ENCODE measurements around the gene TRMT61A. TPM values are rescaled to one million over a fixed set of nuclear protein-coding genes. Genes with fewer than 3 reads are reported as not detected.

Gene TRMT61A
- total RNA-seq, 6 experiments from 2014 or later = 12.0 to 14.9 (median 13.4) TPM

DNA sequence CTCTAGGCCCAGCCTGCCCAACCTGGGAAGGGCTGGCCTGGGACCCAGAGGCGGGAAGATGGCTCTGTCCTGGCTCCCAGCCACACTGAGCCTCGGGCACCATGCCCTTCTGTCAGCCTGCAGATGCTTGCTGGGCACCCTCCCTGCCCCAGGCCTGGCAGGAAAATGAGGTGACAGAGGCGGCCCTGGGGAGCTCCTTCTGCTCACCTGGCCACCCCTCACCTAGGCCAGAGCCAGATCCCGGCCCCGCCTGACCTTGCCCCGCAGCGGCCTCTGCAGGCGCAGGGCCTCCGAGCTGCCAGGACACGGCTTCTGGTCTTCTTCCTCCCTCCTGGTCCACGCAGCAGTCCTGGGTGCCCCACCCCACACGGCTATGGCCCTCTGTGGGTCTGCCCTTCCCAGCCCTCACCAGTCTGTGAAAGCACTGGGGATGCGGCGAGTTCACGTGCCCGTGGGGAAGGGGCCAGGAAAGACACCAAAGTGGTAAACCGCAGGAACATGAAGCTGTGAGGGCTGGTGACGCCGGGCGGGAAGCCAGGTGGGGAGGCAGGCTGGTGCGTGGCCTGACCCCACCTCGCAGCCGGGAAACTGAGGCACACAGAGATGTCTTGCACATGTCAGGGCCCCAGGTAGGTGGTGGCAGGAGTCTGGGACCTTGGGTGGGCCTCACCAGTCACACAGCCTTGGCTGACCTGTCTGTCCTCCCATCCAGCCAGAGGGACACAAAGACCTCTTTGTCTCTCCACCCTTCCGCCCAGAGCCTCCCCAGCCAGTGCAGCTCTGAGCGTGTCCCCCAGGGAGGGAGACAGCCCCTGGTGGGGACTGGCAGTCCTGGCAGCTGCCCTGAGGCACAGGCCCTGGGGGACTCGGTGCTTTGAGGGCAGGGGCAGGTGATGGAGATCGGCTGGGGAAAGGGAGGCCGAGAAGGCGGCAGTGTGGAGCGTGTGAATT lies 20.6 kb downstream of the TRMT61A start:
- DNase-seq = no peak
- H3K27me3 Mint-ChIP-seq (ENCODE audit: insufficient read depth) = peaks cover 2% of the 10 kb centered on the region; the same call in 1 of the 2 replicates
- TF ChIP-seq, protein P1, sequence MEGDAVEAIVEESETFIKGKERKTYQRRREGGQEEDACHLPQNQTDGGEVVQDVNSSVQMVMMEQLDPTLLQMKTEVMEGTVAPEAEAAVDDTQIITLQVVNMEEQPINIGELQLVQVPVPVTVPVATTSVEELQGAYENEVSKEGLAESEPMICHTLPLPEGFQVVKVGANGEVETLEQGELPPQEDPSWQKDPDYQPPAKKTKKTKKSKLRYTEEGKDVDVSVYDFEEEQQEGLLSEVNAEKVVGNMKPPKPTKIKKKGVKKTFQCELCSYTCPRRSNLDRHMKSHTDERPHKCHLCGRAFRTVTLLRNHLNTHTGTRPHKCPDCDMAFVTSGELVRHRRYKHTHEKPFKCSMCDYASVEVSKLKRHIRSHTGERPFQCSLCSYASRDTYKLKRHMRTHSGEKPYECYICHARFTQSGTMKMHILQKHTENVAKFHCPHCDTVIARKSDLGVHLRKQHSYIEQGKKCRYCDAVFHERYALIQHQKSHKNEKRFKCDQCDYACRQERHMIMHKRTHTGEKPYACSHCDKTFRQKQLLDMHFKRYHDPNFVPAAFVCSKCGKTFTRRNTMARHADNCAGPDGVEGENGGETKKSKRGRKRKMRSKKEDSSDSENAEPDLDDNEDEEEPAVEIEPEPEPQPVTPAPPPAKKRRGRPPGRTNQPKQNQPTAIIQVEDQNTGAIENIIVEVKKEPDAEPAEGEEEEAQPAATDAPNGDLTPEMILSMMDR (IDR thresholded peaks at IDR 0.05) = no peak
- H3K4me1 Mint-ChIP-seq (ENCODE audit: low read depth) = peaks cover 16% of the 10 kb centered on the region
- H3K36me3 Mint-ChIP-seq (ENCODE audit: low read depth) = no peaks in the 10 kb centered on the region
- H3K9me3 Mint-ChIP-seq = no peaks in the 10 kb centered on the region
- H3K27ac Mint-ChIP-seq = no peak overlapping the region
- H3K4me3 Mint-ChIP-seq = no peak overlapping the region

DNA sequence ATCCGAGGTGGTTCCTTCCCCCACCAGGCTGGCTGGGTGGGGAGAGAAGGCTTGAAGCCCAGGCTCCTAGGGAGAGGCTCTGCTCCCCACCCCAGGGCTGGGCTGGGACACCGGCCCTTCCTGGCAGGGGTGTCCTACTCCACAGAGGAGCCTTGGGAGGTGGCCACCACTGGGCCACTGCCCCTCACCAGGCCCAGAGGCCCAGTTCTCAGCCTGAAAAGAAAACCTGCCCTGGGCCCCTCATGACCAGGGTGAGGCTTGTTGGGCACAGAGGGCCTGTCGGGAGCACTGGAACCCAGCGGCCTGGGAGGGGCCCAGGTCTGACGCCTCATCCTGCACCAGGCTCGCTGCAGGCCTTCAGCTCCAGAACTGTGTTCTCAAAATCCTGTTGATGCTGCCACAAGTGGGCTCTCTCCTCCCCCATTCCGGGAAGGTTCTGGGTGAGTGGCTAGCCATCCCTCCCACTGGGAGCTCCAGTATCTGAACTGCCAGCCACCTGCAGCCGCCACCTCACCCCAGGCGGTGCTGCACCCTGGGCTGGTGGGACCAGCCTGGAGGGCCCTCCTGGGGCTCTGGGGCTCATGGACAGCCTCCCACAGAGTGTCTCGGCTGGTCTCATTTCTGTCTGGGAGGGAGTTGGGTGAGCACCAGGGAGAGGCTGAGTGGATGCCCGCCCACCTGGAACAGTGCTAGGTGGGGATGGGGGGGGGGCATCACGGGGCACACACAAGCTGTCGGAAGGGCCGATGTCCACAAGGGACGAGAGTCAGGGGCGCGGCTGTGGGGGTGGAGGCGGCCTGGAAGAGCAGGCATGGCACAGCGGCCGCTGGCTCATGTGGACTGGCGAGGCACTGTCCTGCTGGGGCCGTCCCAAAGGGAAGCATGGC lies 21.7 kb downstream of the TRMT61A start:
- Mint-ChIP-seq H3K4me1 (ENCODE audit: low read depth) (peaks cover 16% of the 10 kb centered on the region), H3K4me3 (no peak overlapping the region), H3K27ac (no peak overlapping the region), H3K36me3 (ENCODE audit: low read depth) (no peaks in the 10 kb centered on the region), H3K9me3 (no peaks in the 10 kb centered on the region), H3K27me3 (ENCODE audit: insufficient read depth) (peaks cover 2% of the 10 kb centered on the region; the same call in 1 of the 2 replicates)
- no peak for DNase-seq
- TF ChIP-seq, protein P1 (IDR thresholded peaks at IDR 0.05) = no peak

- Mint-ChIP-seq H3K4me3 (peak overlapping the region; percentile 34; the same call in 1 of the 2 replicates), H3K27ac (peak overlapping the region; percentile 80), H3K27me3 (ENCODE audit: insufficient read depth) (peaks cover 2% of the 10 kb centered on the region; the same call in 1 of the 2 replicates), H3K4me1 (ENCODE audit: low read depth) (peaks cover 16% of the 10 kb centered on the region), H3K36me3 (ENCODE audit: low read depth) (no peaks in the 10 kb centered on the region), H3K9me3 (no peaks in the 10 kb centered on the region)
- DNase-seq = no peak
- TF ChIP-seq, protein P1 (IDR thresholded peaks at IDR 0.05) = no peak
Measured at GRCh38 chr14:103551338-103551762, 22.4 kb downstream of the TRMT61A start.

DNA sequence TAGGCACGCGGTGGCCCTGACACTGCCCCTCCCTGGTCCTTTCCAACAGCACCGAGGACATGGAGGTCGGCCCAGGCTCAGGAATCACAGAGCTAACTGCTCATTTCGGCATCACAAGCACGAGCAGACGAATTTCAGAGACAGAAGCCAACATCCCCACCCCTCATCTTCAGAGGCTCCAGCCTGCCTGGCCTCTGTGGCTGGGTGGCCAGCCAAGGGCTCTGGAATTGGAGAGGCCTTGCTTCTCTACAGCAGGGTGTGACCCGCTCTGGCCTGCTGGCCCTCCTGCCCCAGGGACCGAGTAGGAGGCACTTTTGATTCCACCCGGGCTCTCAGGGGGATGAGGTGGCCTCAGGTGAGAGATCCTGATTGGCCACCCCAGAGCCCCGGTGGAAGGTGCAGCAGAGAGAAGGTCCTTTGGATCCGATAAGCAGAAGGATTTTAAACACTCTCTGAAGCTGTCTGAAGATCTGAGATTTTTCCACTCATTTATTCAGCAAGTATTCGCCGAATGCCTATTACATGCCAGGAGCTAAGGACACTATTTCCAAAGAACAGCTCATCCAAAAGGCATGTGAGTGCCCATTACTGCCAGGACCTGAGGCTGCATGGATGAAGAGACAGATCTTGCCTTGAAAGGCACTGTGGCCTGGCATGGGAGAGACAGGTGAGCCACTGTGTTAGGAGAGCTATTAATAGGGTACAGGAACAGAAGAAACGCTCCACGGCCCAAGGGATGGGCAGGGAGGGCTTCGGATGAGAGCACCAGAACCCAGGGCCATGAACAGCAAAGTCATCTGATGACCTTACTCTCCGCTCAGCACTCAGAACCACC lies 23.2 kb downstream of the TRMT61A start:
- Mint-ChIP-seq H3K4me3 (peak overlapping the region; percentile 34; the same call in 1 of the 2 replicates), H3K36me3 (ENCODE audit: low read depth) (no peaks in the 10 kb centered on the region), H3K27me3 (ENCODE audit: insufficient read depth) (peaks cover 2% of the 10 kb centered on the region; the same call in 1 of the 2 replicates), H3K4me1 (ENCODE audit: low read depth) (peaks cover 16% of the 10 kb centered on the region), H3K27ac (peak overlapping the region; percentile 80), H3K9me3 (no peaks in the 10 kb centered on the region)
- TF ChIP-seq, protein P1 (IDR thresholded peaks at IDR 0.05) = no peak
- peak; percentile 67 for DNase-seq

DNA sequence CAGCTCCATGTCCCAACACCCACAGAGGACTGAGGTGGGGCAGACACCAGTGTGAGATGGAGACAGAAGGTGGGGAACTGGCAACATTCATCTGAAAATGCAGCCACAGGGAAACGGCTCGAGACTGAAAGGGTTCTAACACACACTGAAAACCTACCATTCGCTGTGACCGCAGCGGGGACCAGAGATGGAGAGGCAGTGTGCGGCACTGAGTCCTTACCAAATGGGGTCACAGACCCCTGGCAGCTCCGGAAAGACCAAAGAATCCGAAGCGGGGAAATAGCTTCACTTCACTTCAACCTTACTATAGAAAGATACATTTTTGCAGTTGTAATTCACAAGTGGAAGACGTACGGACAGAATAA lies 23.8 kb downstream of the TRMT61A start:
- Mint-ChIP-seq H3K27me3 (ENCODE audit: insufficient read depth) (peaks cover 2% of the 10 kb centered on the region; the same call in 1 of the 2 replicates), H3K27ac (peak overlapping the region; percentile 80; the same call in 1 of the 2 replicates), H3K36me3 (ENCODE audit: low read depth) (no peaks in the 10 kb centered on the region), H3K4me3 (no peak overlapping the region), H3K4me1 (ENCODE audit: low read depth) (peaks cover 18% of the 10 kb centered on the region), H3K9me3 (no peaks in the 10 kb centered on the region)
- TF ChIP-seq, protein P1 (IDR thresholded peaks at IDR 0.05) = no peak
- no peak for DNase-seq

Measured in HFFc6 (cell line).